Activated T-helper 1 cell treated with Interleukin-2 at 50 U/mL for 16 hours (primary cell): ENCODE measurements around the gene CPHXL2.

Experiments
- DNase-seq: peaks from one replicate; pipeline ENCODE4 v3.0.0-alpha.2; 2020; ENCODE audit warnings: low read depth

The CPHXL2 gene

GRCh38 chr16:75640598-75640997 is 36.2 kb downstream of the CPHXL2 start:
- DNase-seq: no peak

GRCh38 chr16:75635036-75635435 is 41.8 kb downstream of the CPHXL2 start:
- no peak for DNase-seq

- no peak for DNase-seq
These were observed 44.0 kb downstream of the CPHXL2 start for GRCh38 chr16:75632857-75633256.

GRCh38 chr16:75630052-75630451 is 46.8 kb downstream of the CPHXL2 start:
- no peak for DNase-seq

- no peak for DNase-seq
These were observed 47.7 kb downstream of the CPHXL2 start for GRCh38 chr16:75629132-75629531.

GRCh38 chr16:75628351-75628750 is 48.5 kb downstream of the CPHXL2 start:
- DNase-seq: no peak

GRCh38 chr16:75627851-75628250 is 49.0 kb downstream of the CPHXL2 start:
- DNase-seq: no peak

GRCh38 chr16:75626806-75627205 is 50.0 kb downstream of the CPHXL2 start:
- no peak for DNase-seq

GRCh38 chr16:75624921-75625334 is 51.9 kb downstream of the CPHXL2 start:
- no peak for DNase-seq

- DNase-seq: peak; percentile 96
These were observed 53.8 kb downstream of the CPHXL2 start, which contains the start of gene ADAT1 for GRCh38 chr16:75622761-75623605. Gene ADAT1, minus strand, starts transcription at chr16:75623281. Its CDS starts 2,482 bp downstream, at chr16:75620799.

GRCh38 chr16:75621170-75621477 is 55.7 kb downstream of the CPHXL2 start:
- DNase-seq: no peak

- peak; percentile 20 for DNase-seq
These were observed 56.3 kb downstream of the CPHXL2 start for GRCh38 chr16:75620326-75621169.

- DNase-seq: no peak
These were observed 58.0 kb downstream of the CPHXL2 start for GRCh38 chr16:75618780-75619179.

GRCh38 chr16:75617121-75617520 is 59.7 kb downstream of the CPHXL2 start:
- no peak for DNase-seq

GRCh38 chr16:75616521-75617010 is 60.2 kb downstream of the CPHXL2 start:
- DNase-seq: no peak

GRCh38 chr16:75615619-75616018 is 61.2 kb downstream of the CPHXL2 start:
- no peak for DNase-seq

- DNase-seq: no peak
These were observed 62.5 kb downstream of the CPHXL2 start for GRCh38 chr16:75614066-75614897.
